Skeletal muscle tissue (tissue), 4 donors: Measurements from ENCODE around the gene GATD1. TPM values are rescaled to one million over a fixed set of nuclear protein-coding genes. Genes with fewer than 3 reads are reported as not detected.

Source experiments
- H3K27ac ChIP-seq: one replicate; pipeline ENCODE4 v1.7.0; 2013; ENCODE audit warnings: mild to moderate bottlenecking, low read depth, low read length, inconsistent platforms
- H3K27me3 ChIP-seq, 3 donors: one replicate each; pipeline ENCODE4 v1.7.0; 2013; ENCODE audit warnings: low read length in 3 of 3; ENCODE audit not compliant: control insufficient read depth in 3 of 3, insufficient read depth in 3 of 3
- H3K36me3 ChIP-seq, 3 donors: one replicate each; pipeline ENCODE4 v1.7.0; 2013; ENCODE audit warnings: low read length in 3 of 3; ENCODE audit not compliant: control insufficient read depth in 3 of 3, insufficient read depth in 3 of 3
- H3K4me1 ChIP-seq, 3 donors: one replicate each; pipeline ENCODE4 v1.7.0; 2013; ENCODE audit warnings: low read length in 3 of 3, mild to moderate bottlenecking in 3 of 3; ENCODE audit not compliant: control insufficient read depth in 3 of 3, insufficient read depth in 3 of 3
- H3K4me3 ChIP-seq, 3 donors: one replicate each; pipeline ENCODE4 v1.7.0; 2013; ENCODE audit warnings: low read length in 3 of 3
- H3K9ac ChIP-seq, 3 donors: one replicate each; pipeline ENCODE4 v1.7.0; 2013; ENCODE audit warnings: low read length in 3 of 3, mild to moderate bottlenecking in 3 of 3, moderate library complexity in 2 of 3, low read depth in 1 of 3
- H3K9me3 ChIP-seq, 3 donors: one replicate each; pipeline ENCODE4 v1.7.0; 2013; ENCODE audit warnings: low read length in 3 of 3; ENCODE audit not compliant: control insufficient read depth in 3 of 3
- total RNA-seq: library from RNA; depleted of rRNA; stranded (reverse); fragments of >200 nt; gene quantifications from one replicate; pipeline ENCODE4 v1.2.3, GENCODE V29; 2014
- donor health status: Osteomylitis.

GATD1 gene
- total RNA-seq, 1 donor from 2014 or later, result 14.6 TPM

DNA sequence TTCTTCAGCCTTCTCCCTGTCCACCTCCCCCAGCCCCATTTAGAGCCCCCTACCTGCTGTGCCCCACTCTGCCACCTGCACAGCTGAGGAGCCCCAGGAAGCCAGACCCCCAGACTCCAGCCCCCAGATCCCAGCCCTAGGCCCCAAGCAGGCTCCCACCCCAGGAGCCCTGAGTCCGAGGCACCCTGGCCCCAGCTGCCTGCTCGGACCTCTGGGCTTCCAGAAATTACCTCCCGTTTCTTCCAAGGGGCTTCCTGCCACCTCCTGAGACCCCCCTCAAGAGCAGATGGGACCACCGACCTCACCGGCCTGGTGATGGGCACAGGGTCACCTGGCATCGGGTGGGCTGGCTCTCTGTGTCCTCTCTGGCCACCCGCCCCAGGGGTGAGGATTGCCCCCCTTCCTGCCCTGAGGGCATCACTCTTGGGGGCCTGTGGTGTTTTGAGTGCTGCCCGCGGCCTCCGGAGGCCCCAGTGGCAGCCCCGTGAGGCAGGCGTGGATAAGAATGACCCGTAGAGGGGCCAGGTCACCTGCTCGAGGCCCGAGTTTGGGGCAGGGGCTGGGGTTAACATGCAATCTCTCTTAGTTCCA, 48.3 kb downstream of the GATD1 start:
- H3K36me3 ChIP-seq, result no peaks in the 10 kb centered on the region
- H3K9ac ChIP-seq, result no peak overlapping the region
- no peaks in the 10 kb centered on the region for H3K9me3 ChIP-seq
- H3K4me3 ChIP-seq, result no peak overlapping the region
- H3K4me1 ChIP-seq, result peaks cover 4 to 16% (median 12%) of the 10 kb centered on the region in 3 donors
- no peak overlapping the region for H3K27ac ChIP-seq
- H3K27me3 ChIP-seq, result peaks cover 9 to 43% (median 23%) of the 10 kb centered on the region in 3 donors

DNA sequence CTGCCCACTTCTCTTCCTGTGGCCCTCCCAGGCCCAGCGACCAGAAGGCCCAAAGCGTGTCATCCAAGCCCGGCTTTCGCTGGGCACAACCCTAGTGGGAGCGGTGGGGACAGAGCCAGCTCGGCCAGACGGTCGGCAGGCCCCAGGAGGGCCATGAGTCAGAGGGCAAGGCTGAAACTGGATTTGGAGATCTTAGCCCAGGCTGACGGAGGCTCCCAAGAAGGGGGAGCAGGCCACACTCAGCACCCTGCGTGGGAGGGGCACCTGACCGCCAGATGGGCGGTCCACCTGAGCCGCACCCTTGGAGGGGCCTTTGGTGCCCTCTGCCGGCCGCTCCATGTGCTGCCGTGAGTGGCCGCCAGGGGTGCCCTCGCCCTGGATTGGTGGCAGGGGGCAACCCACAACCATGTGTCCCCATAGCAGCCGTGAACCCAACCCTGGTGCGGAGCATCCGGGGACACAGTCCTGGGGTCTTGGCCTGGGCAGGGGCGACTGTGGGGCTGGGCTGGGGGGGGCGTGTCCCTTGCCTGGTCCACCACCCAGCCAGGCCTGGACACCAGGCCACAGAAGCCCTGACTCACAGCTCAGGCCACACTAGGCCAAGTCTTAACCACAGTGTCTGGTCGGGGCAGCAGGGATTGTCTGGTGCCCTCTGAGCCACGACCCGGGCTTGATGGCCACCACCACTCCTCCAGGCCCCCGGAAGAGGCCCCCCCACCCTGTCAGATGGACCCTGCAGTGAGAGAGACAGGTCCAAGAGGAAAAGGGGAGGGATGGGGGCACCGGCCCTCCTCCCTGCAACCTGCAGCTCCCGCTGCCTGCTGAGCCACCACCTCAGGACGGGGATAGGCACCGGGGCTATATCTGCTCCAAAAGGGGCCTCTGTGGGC, 49.2 kb downstream of the GATD1 start:
- Histone ChIP-seq H3K27ac (peak overlapping the region; percentile 58), H3K27me3 (peaks cover 5 to 41% (median 23%) of the 10 kb centered on the region in 3 donors), H3K9ac (peak overlapping the region in 2 of 3 donors; percentile 34 to 45)

DNA sequence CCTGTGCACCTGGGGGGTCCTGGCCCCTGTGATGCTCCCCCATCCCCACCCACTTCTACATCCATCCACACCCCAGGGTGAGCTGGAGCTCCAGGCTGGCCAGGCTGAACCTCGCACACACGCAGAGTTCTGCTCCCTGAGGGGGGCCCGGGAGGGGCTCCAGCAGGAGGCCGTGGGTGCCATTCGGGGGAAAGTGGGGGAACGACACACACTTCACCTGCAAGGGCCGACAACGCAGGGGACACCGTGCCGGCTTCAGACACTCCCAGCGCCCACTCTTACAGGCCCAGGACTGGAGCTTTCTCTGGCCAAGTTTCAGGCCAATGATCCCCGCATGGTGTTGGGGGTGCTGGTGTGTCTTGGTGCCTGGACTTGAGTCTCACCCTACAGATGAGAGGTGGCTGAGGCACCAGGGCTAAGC, 50.0 kb downstream of the GATD1 start:
- H3K4me3 ChIP-seq, result no peak overlapping the region
- H3K9ac ChIP-seq, result peak overlapping the region in 2 of 3 donors; percentile 34 to 45
- peaks cover 4 to 19% (median 12%) of the 10 kb centered on the region in 3 donors for H3K4me1 ChIP-seq
- H3K27me3 ChIP-seq, result peaks cover 9 to 45% (median 26%) of the 10 kb centered on the region in 3 donors
- peak overlapping the region; percentile 58 for H3K27ac ChIP-seq
- no peaks in the 10 kb centered on the region for H3K9me3 ChIP-seq
- no peaks in the 10 kb centered on the region for H3K36me3 ChIP-seq

More for the DNA sequence above, 49.2 kb downstream of the GATD1 start:
- Histone ChIP-seq H3K9me3 (no peaks in the 10 kb centered on the region), H3K4me3 (no peak overlapping the region), H3K4me1 (peaks cover 4 to 16% (median 12%) of the 10 kb centered on the region in 3 donors), H3K36me3 (no peaks in the 10 kb centered on the region)

DNA sequence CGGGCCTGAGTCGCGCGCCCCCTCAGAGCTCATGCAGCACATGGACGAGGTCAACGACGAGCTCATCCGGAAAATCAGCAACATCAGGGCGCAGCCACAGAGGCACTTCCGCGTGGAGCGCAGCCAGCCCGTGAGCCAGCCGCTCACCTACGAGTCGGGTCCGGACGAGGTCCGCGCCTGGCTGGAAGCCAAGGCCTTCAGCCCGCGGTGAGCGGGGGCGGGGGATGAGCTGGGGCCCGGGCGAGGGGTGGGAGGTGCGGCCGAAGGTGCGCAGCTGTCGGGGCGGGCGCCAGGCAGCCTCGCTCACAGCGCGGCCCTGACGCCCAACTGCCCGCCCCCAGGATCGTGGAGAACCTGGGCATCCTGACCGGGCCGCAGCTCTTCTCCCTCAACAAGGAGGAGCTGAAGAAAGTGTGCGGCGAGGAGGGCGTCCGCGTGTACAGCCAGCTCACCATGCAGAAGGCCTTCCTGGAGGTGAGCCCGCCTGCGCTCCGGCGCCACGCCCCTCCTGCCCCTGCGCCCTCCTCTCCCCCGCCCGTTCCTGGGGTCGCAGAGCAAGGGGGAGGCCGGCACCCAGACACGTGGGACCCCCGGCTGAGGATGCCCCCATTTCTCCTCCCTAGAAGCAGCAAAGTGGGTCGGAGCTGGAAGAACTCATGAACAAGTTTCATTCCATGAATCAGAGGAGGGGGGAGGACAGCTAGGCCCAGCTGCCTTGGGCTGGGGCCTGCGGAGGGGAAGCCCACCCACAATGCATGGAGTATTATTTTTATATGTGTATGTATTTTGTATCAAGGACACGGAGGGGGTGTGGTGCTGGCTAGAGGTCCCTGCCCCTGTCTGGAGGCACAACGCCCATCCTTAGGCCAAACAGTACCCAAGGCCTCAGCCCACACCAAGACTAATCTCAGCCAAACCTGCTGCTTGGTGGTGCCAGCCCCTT, 50.7 kb downstream of the GATD1 start:
- peak overlapping the region in 1 of 3 donors; percentile 16 for H3K9ac ChIP-seq
- H3K36me3 ChIP-seq, result no peaks in the 10 kb centered on the region
- H3K4me1 ChIP-seq, result peaks cover 4 to 24% (median 15%) of the 10 kb centered on the region in 3 donors
- H3K27ac ChIP-seq, result no peak overlapping the region
- H3K27me3 ChIP-seq, result peaks cover 16 to 52% (median 32%) of the 10 kb centered on the region in 3 donors
- no peaks in the 10 kb centered on the region for H3K9me3 ChIP-seq
- H3K4me3 ChIP-seq, result no peak overlapping the region

DNA sequence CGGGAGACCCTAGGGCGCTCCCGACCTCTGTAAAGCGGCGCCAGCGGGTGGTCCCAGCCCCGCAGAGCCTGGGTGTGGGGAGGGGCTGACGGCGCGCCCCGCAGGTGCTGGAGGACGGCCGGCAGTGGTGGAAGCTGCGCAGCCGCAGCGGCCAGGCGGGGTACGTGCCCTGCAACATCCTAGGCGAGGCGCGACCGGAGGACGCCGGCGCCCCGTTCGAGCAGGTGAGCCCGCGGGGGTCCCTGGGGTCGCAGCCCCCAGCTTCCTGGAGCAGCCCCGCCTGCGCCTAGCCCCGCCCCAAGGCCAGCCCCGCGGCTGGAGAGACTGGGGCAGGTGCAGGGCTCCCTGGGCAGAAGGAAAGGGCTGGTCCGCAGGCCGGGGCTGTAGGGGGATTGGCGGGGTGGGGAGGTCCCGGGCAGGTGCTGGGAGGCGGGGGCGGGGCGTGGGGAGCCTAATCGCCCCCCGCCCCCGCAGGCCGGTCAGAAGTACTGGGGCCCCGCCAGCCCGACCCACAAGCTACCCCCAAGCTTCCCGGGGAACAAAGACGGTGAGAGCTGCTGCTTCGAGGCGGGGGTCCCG, 51.6 kb downstream of the GATD1 start:
- H3K4me3 ChIP-seq, result no peak overlapping the region
- H3K9me3 ChIP-seq, result no peaks in the 10 kb centered on the region
- no peak overlapping the region for H3K27ac ChIP-seq
- no peaks in the 10 kb centered on the region for H3K36me3 ChIP-seq
- peaks cover 4 to 26% (median 16%) of the 10 kb centered on the region in 3 donors for H3K4me1 ChIP-seq
- H3K27me3 ChIP-seq, result peaks cover 23 to 61% (median 37%) of the 10 kb centered on the region in 3 donors
- no peak overlapping the region for H3K9ac ChIP-seq

DNA sequence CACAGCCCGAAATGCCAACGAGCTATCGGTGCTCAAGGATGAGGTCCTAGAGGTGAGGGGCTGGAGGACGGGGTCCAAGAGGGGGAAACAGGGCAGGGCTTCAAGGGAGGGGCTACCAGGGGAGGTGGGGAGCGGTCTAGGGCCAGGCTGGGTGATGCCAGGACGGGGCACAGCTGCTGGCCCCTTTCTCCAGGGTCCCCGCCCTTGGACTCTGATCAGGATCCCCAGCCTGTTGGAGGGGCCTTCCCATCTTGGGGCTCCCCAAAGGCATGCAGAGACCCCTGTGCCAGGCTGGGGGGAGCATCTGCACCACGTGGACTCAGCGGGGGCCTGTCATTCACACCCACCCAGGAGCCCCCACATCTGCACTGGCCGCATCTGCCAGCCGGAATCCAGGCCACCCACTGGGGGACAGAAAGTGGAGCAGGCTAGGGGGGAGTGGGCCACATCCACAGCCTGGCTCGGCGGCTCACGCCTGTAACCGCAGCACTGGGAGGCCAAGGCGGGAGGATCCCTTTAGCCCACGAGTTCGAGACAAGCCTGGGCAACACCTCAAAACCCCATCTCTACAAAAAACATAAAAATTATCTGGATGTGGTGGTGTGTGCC, 52.4 kb downstream of the GATD1 start:
- H3K9ac ChIP-seq, result no peak overlapping the region
- no peak overlapping the region for H3K27ac ChIP-seq
- H3K27me3 ChIP-seq, result peaks cover 29 to 69% (median 44%) of the 10 kb centered on the region in 3 donors
- peaks cover 4 to 26% (median 18%) of the 10 kb centered on the region in 3 donors for H3K4me1 ChIP-seq
- H3K36me3 ChIP-seq, result no peaks in the 10 kb centered on the region
- H3K4me3 ChIP-seq, result no peak overlapping the region
- H3K9me3 ChIP-seq, result no peaks in the 10 kb centered on the region

DNA sequence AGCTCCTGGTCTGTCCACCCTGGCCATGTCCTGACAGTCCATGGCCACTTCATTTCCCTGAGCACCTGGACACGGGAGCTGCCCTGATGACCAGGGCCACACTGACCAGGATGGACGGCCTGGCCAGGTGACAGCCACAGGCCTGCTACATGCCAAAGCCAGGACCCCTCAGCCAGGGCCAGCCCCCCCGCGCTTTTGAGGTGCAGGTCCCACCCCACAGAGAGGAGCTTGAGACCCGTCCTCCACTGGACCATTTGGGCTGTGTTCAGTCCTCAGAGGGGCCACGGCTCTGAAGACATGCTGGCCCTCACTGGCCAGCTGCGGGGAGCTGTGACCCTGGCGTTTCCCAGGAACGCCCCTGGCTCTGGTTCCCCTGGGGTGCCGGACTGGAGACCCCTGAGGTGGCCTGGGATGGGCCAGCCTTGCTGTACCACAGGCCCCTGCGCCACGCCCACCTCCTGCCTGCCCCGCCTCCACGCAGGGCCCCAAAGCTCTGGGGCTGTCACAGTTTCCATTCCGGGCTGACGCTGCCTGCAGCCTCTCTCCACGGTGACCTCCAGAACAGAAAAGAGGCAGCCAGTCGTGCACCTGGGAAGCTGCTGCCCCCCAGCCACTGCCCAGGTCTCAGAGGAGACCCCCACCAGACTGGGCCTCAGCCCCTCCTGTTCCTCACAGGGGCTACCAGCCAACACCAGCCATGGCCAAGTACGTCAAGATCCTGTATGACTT, 53.1 kb downstream of the GATD1 start:
- Histone ChIP-seq H3K9me3 (no peaks in the 10 kb centered on the region), H3K9ac (no peak overlapping the region), H3K36me3 (no peaks in the 10 kb centered on the region), H3K27me3 (peaks cover 32 to 76% (median 51%) of the 10 kb centered on the region in 3 donors), H3K4me3 (no peak overlapping the region), H3K27ac (no peak overlapping the region), H3K4me1 (peaks cover 4 to 26% (median 18%) of the 10 kb centered on the region in 3 donors)

DNA sequence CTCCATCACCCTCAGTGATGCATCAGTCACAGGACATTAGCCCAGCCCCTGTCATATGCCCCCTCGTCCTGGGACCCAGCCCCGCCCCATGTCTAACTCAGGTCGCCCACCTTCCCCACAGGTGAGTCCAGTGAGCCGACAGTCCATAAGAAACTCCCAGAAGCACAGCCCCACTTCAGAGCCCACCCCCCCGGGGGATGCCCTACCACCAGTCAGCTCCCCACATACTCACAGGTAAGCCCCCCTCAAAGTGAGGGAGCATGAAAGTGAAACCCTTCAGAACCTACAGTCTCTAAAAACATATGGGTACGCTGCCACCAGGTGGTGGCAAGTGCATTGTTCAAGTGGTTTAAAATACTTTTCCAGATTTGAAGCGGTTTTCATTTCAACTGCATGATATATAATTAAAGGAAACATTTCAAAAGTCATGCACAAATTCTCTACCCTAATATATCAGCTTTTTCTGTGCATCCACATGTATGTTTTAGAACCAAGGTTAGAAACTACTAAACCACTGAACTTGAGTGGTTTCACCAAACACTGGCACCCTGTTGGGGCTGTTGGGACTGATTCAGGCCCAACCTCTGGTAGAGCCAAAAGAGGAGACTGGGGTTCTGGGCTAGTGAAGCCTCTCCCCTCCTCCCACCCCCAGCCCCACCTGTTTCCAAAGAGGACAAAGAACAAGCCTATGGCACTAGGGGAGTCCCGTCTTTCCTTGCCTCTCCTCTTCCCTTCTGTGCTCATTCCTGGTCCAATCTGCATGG, 54.0 kb downstream of the GATD1 start:
- H3K4me1 ChIP-seq, result peaks cover 4 to 21% (median 14%) of the 10 kb centered on the region in 3 donors
- peaks cover 32 to 78% (median 53%) of the 10 kb centered on the region in 3 donors for H3K27me3 ChIP-seq
- no peaks in the 10 kb centered on the region for H3K9me3 ChIP-seq
- H3K36me3 ChIP-seq, result no peaks in the 10 kb centered on the region
- H3K9ac ChIP-seq, result no peak overlapping the region
- H3K4me3 ChIP-seq, result no peak overlapping the region
- no peak overlapping the region for H3K27ac ChIP-seq
